RWPE2 (cell line): ENCODE results near the gene TENM4.

Source experiments
- ATAC-seq: fragments of 200-7000 bp; cut with Tn5 transposase; 3 replicates; pipeline ENCODE4 v1.9.1; 2021; ENCODE audit warnings: low read depth
- DNase-seq: peaks from one replicate; pipeline ENCODE4 v3.0.0-alpha.2; 2020; ENCODE audit warnings: low spot score
- H3K27ac ChIP-seq: fragments of 450-650 bp; 2 replicates; pipeline ENCODE4 v1.5.1; 2017; ENCODE audit warnings: mild to moderate bottlenecking; ENCODE audit not compliant: poor library complexity, severe bottlenecking
- H3K27me3 ChIP-seq: fragments of 250-450 bp; sonication (Bioruptor Pico); 2 replicates; pipeline ENCODE4 v1.5.1; 2021; ENCODE audit warnings: mild to moderate bottlenecking, moderate library complexity; ENCODE audit not compliant: insufficient read depth, poor library complexity, severe bottlenecking
- H3K36me3 ChIP-seq: fragments of 250-450 bp; sonication (Bioruptor Pico); 2 replicates; pipeline ENCODE4 v1.5.1; 2020; ENCODE audit warnings: low read depth, mild to moderate bottlenecking, moderate library complexity
- H3K4me1 ChIP-seq: fragments of 250-450 bp; sonication (Bioruptor Pico); 2 replicates; pipeline ENCODE4 v1.5.1; 2021; ENCODE audit warnings: mild to moderate bottlenecking, moderate library complexity; ENCODE audit not compliant: insufficient read depth, poor library complexity, severe bottlenecking
- H3K4me3 ChIP-seq: fragments of 250-450 bp; sonication (Bioruptor Pico); 2 replicates; pipeline ENCODE4 v1.5.1; 2021; ENCODE audit warnings: mild to moderate bottlenecking, moderate library complexity; ENCODE audit not compliant: severe bottlenecking
- H3K9me3 ChIP-seq: fragments of 250-450 bp; sonication (Bioruptor Pico); 2 replicates; pipeline ENCODE4 v1.5.1; 2021; ENCODE audit warnings: mild to moderate bottlenecking, moderate library complexity; ENCODE audit not compliant: severe bottlenecking
- CTCF ChIP-seq: fragments of 450-650 bp; IDR thresholded peaks from one replicate; pipeline ENCODE4 v1.5.1; 2017; ENCODE audit warnings: mild to moderate bottlenecking, moderate library complexity; ENCODE audit not compliant: poor library complexity, severe bottlenecking

The TENM4 gene

GRCh38 chr11:78664636-78665035 lies 776.2 kb downstream of the TENM4 start:
- H3K27ac ChIP-seq, result no peak overlapping the region
- no peaks in the 10 kb centered on the region for H3K4me1 ChIP-seq
- ATAC-seq, result no peak
- H3K9me3 ChIP-seq, result no peaks in the 10 kb centered on the region
- no peak for TF ChIP-seq CTCF
- no peak for DNase-seq
- no peaks in the 10 kb centered on the region for H3K36me3 ChIP-seq
- H3K27me3 ChIP-seq, result no peaks in the 10 kb centered on the region
- no peak overlapping the region for H3K4me3 ChIP-seq

- Histone ChIP-seq H3K36me3 (no peaks in the 10 kb centered on the region), H3K9me3 (no peaks in the 10 kb centered on the region), H3K27ac (no peak overlapping the region), H3K27me3 (no peaks in the 10 kb centered on the region), H3K4me3 (no peak overlapping the region), H3K4me1 (peaks cover 2% of the 10 kb centered on the region)
- no peak for DNase-seq
- ATAC-seq, result no peak
- no peak for TF ChIP-seq CTCF
Observed at GRCh38 chr11:78662811-78663210, 778.0 kb downstream of the TENM4 start.

- ATAC-seq (no peak), DNase-seq (no peak)
- H3K36me3 ChIP-seq, result no peaks in the 10 kb centered on the region
- peaks cover 2% of the 10 kb centered on the region for H3K4me1 ChIP-seq
- no peak for TF ChIP-seq CTCF
- H3K27ac ChIP-seq, result no peak overlapping the region
- no peak overlapping the region for H3K4me3 ChIP-seq
- no peaks in the 10 kb centered on the region for H3K27me3 ChIP-seq
- no peaks in the 10 kb centered on the region for H3K9me3 ChIP-seq
Observed at GRCh38 chr11:78660471-78660870, 780.4 kb downstream of the TENM4 start.

- H3K36me3 ChIP-seq, result no peaks in the 10 kb centered on the region
- peak; percentile 59 for ATAC-seq
- no peak overlapping the region for H3K27ac ChIP-seq
- H3K4me3 ChIP-seq, result no peak overlapping the region
- no peaks in the 10 kb centered on the region for H3K9me3 ChIP-seq
- TF ChIP-seq CTCF, result no peak
- peaks cover 2% of the 10 kb centered on the region for H3K4me1 ChIP-seq
- no peaks in the 10 kb centered on the region for H3K27me3 ChIP-seq
- no peak for DNase-seq
Observed at GRCh38 chr11:78659326-78660270, 781.2 kb downstream of the TENM4 start.
